BLaER1 (cell line): ENCODE results near the gene GALK1.

Experiments
- H3K27ac ChIP-seq: shearing (Covaris generic); formaldehyde crosslinking; 2 replicates; pipeline ENCODE4 v1.8.1; 2022
- H3K27me3 ChIP-seq: shearing (Covaris generic); formaldehyde crosslinking; 2 replicates; pipeline ENCODE4 v1.8.1; 2022
- H3K36me3 ChIP-seq: shearing (Covaris generic); formaldehyde crosslinking; 2 replicates; pipeline ENCODE4 v1.8.1; 2022
- H3K4me1 ChIP-seq: shearing (Covaris generic); formaldehyde crosslinking; 2 replicates; pipeline ENCODE4 v1.8.1; 2022
- H3K4me2 ChIP-seq: shearing (Covaris generic); formaldehyde crosslinking; 2 replicates; pipeline ENCODE4 v1.8.1; 2022
- H3K4me3 ChIP-seq: shearing (Covaris generic); formaldehyde crosslinking; 2 replicates; pipeline ENCODE4 v1.8.1; 2022
- H3K9ac ChIP-seq: shearing (Covaris generic); formaldehyde crosslinking; 2 replicates; pipeline ENCODE4 v1.8.1; 2022
- H3K9me3 ChIP-seq: shearing (Covaris generic); formaldehyde crosslinking; 2 replicates; pipeline ENCODE4 v1.8.1; 2022
- H4K20me1 ChIP-seq: shearing (Covaris generic); formaldehyde crosslinking; 2 replicates; pipeline ENCODE4 v1.8.1; 2022
- Cebpa-rat ChIP-seq: shearing (Covaris generic); IDR thresholded peaks from 2 replicates; pipeline ENCODE4 v1.8.1; 2022

The GALK1 gene

GRCh38 chr17:75757086-75757681 lies 7.8 kb downstream of the GALK1 start:
- no peaks in the 10 kb centered on the region for H3K27me3 ChIP-seq
- peaks cover 26% of the 10 kb centered on the region; the same call in 1 of the 2 replicates for H3K36me3 ChIP-seq
- no peaks in the 10 kb centered on the region for H3K9me3 ChIP-seq
- no peak for TF ChIP-seq Cebpa-rat
- peaks cover 37% of the 10 kb centered on the region for H3K4me1 ChIP-seq
- H3K9ac ChIP-seq: no peak overlapping the region
- H3K27ac ChIP-seq: no peak overlapping the region
- no peaks in the 10 kb centered on the region for H4K20me1 ChIP-seq
- no peak overlapping the region for H3K4me2 ChIP-seq
- no peak overlapping the region for H3K4me3 ChIP-seq

DNA sequence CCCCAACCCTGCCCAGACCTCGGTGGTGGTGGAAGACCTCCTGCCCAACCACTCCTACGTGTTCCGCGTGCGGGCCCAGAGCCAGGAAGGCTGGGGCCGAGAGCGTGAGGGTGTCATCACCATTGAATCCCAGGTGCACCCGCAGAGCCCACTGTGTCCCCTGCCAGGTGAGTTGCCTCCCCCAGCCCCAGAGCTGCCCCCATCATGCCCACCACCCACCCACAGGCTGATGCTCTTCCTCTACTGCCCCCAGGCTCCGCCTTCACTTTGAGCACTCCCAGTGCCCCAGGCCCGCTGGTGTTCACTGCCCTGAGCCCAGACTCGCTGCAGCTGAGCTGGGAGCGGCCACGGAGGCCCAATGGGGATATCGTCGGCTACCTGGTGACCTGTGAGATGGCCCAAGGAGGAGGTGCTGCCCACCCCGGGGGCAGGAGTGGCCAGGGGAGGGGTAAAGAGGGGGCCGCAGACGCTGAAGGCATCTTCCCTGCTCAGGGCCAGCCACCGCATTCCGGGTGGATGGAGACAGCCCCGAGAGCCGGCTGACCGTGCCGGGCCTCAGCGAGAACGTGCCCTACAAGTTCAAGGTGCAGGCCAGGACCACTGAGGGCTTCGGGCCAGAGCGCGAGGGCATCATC lies 8.4 kb downstream of the GALK1 start:
- no peak overlapping the region for H3K4me2 ChIP-seq
- H3K27ac ChIP-seq: no peak overlapping the region
- H3K27me3 ChIP-seq: no peaks in the 10 kb centered on the region
- H3K36me3 ChIP-seq: peaks cover 26% of the 10 kb centered on the region; the same call in 1 of the 2 replicates
- peaks cover 37% of the 10 kb centered on the region for H3K4me1 ChIP-seq
- H3K9ac ChIP-seq: no peak overlapping the region
- no peaks in the 10 kb centered on the region for H4K20me1 ChIP-seq
- TF ChIP-seq Cebpa-rat: no peak
- H3K4me3 ChIP-seq: no peak overlapping the region
- H3K9me3 ChIP-seq: no peaks in the 10 kb centered on the region

DNA sequence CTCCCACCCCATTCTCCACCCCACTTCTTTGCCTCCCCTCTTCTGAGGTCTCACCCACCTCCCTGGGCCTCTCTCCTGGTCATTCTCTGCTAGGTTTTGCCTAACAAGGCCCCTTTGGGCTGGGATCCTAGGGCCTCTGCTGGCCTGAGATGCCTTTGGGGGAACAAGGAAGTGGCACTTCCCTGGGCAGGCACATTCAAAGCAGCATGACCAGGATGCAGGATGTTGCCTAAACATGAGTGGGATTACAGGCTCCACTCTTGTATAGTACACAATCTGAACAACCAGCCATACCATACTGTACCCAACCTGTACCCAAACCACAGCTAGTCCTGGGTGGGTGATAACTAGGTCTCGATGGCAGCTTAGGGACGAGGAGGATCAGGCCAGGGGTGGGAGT lies 9.0 kb downstream of the GALK1 start:
- Histone ChIP-seq H3K4me2 (peak overlapping the region; percentile 90), H3K4me1 (peaks cover 37% of the 10 kb centered on the region), H3K36me3 (peaks cover 26% of the 10 kb centered on the region; the same call in 1 of the 2 replicates), H3K9ac (0 out of 2 replicates have a peak overlapping the region, but pooled peaks have one; percentile 10), H3K27ac (no peak overlapping the region), H4K20me1 (no peaks in the 10 kb centered on the region), H3K9me3 (no peaks in the 10 kb centered on the region), H3K27me3 (no peaks in the 10 kb centered on the region), H3K4me3 (no peak overlapping the region)
- no peak for TF ChIP-seq Cebpa-rat

- Histone ChIP-seq H3K4me1 (peaks cover 38% of the 10 kb centered on the region), H3K27ac (no peak overlapping the region), H3K9me3 (no peaks in the 10 kb centered on the region), H3K36me3 (peaks cover 26% of the 10 kb centered on the region; the same call in 1 of the 2 replicates), H3K27me3 (no peaks in the 10 kb centered on the region), H4K20me1 (no peaks in the 10 kb centered on the region), H3K4me2 (peak overlapping the region; percentile 90), H3K4me3 (no peak overlapping the region), H3K9ac (0 out of 2 replicates have a peak overlapping the region, but pooled peaks have one; percentile 10)
- no peak for TF ChIP-seq Cebpa-rat
Measured at GRCh38 chr17:75755205-75755901, 9.6 kb downstream of the GALK1 start.

GRCh38 chr17:75754378-75755204 lies 10.4 kb downstream of the GALK1 start:
- H3K27me3 ChIP-seq: no peaks in the 10 kb centered on the region
- no peaks in the 10 kb centered on the region for H4K20me1 ChIP-seq
- H3K4me2 ChIP-seq: peak overlapping the region; percentile 90
- peak overlapping the region; percentile 66; the same call in 1 of the 2 replicates for H3K4me3 ChIP-seq
- H3K9me3 ChIP-seq: no peaks in the 10 kb centered on the region
- peaks cover 26% of the 10 kb centered on the region; the same call in 1 of the 2 replicates for H3K36me3 ChIP-seq
- peak overlapping the region; percentile 82 for H3K9ac ChIP-seq
- no peak for TF ChIP-seq Cebpa-rat
- H3K27ac ChIP-seq: peak overlapping the region; percentile 89
- peaks cover 45% of the 10 kb centered on the region for H3K4me1 ChIP-seq

- Histone ChIP-seq H3K27ac (peak overlapping the region; percentile 89), H3K4me3 (peak overlapping the region; percentile 66)
Measured at GRCh38 chr17:75753514-75754377, 11.2 kb downstream of the GALK1 start.

DNA sequence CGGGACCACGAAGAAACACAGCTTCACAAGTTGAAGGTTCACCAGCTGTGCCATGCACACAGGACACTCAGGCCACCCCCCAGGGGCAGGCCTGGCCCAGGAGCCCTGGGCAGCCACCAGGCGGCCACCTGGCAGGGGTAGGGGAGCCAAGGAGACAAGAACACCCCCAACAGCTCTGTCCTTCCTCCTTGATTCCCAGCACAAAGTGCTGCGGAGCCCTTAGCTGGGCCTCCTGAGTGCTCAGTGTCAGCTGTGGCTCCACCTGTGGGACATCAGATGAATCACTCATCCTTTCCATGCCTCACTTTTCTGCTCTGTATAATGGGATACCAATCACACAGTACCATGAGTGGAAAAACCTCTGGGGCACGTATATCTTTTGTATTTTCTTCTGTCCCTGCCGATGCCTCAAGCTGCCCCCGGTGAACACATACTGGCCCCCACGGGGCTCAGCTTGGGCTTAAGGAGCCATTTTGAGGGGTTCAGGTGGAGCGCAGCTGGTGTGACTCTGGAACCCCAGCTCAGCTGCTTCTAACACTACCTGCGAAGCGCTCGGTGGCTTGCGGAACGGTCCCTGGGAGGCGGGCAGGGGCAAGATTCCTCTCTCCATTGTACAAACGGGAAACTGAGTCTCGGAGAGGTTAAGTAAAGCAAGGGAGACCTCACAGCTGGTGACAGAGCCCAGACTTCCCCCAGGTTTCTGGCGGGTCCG lies 12.0 kb downstream of the GALK1 start:
- no peak for TF ChIP-seq Cebpa-rat
- H3K4me3 ChIP-seq: peak overlapping the region; percentile 66
- H3K4me1 ChIP-seq: peaks cover 55% of the 10 kb centered on the region
- peak overlapping the region; percentile 82 for H3K9ac ChIP-seq
- peaks cover 15% of the 10 kb centered on the region; the same call in 1 of the 2 replicates for H3K36me3 ChIP-seq
- H3K27ac ChIP-seq: peak overlapping the region; percentile 89
- H4K20me1 ChIP-seq: no peaks in the 10 kb centered on the region
- peak overlapping the region; percentile 90 for H3K4me2 ChIP-seq
- no peaks in the 10 kb centered on the region for H3K27me3 ChIP-seq
- H3K9me3 ChIP-seq: no peaks in the 10 kb centered on the region

More at GRCh38 chr17:75753514-75754377, 11.2 kb downstream of the GALK1 start:
- H3K27me3 ChIP-seq: no peaks in the 10 kb centered on the region
- H3K36me3 ChIP-seq: peaks cover 23% of the 10 kb centered on the region; the same call in 1 of the 2 replicates
- no peaks in the 10 kb centered on the region for H3K9me3 ChIP-seq
- peaks cover 54% of the 10 kb centered on the region for H3K4me1 ChIP-seq
- H4K20me1 ChIP-seq: no peaks in the 10 kb centered on the region
- H3K9ac ChIP-seq: peak overlapping the region; percentile 82
- no peak for TF ChIP-seq Cebpa-rat
- H3K4me2 ChIP-seq: peak overlapping the region; percentile 90

GRCh38 chr17:75752405-75752709 lies 12.6 kb downstream of the GALK1 start:
- no peak overlapping the region for H3K27ac ChIP-seq
- no peaks in the 10 kb centered on the region for H3K9me3 ChIP-seq
- peaks cover 9% of the 10 kb centered on the region; the same call in 1 of the 2 replicates for H3K36me3 ChIP-seq
- no peaks in the 10 kb centered on the region for H3K27me3 ChIP-seq
- no peak overlapping the region for H3K4me3 ChIP-seq
- H3K4me1 ChIP-seq: peaks cover 61% of the 10 kb centered on the region
- TF ChIP-seq Cebpa-rat: no peak
- H3K4me2 ChIP-seq: no peak overlapping the region
- no peak overlapping the region for H3K9ac ChIP-seq
- H4K20me1 ChIP-seq: no peaks in the 10 kb centered on the region
